Measurements from ENCODE around the gene DCUN1D3.

GRCh38 chr16:20853143-20853542, 47.0 kb downstream of the DCUN1D3 start:
- TF ChIP-seq EP300 (IDR thresholded peaks at IDR 0.05) = no peak
- TF ChIP-seq POLR2A (IDR thresholded peaks at IDR 0.05; ENCODE audit: low read length) = no peak
- TF ChIP-seq CTCF (IDR thresholded peaks at IDR 0.05) = no peak
- no peak for TF ChIP-seq EHMT2 (IDR thresholded peaks at IDR 0.05; ENCODE audit: low read depth)
- no peak for TF ChIP-seq SMC3 (IDR thresholded peaks at IDR 0.05)
- TF ChIP-seq, protein P1, sequence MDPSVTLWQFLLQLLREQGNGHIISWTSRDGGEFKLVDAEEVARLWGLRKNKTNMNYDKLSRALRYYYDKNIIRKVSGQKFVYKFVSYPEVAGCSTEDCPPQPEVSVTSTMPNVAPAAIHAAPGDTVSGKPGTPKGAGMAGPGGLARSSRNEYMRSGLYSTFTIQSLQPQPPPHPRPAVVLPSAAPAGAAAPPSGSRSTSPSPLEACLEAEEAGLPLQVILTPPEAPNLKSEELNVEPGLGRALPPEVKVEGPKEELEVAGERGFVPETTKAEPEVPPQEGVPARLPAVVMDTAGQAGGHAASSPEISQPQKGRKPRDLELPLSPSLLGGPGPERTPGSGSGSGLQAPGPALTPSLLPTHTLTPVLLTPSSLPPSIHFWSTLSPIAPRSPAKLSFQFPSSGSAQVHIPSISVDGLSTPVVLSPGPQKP (IDR thresholded peaks at IDR 0.05; ENCODE audit: low read depth, low read length) = no peak
